Esophagus muscularis mucosa (tissue), 4 donors: ENCODE data around the gene PLCH2. TPM values are rescaled to one million over a fixed set of nuclear protein-coding genes. Genes with fewer than 3 reads are reported as not detected.

Experiments used
- DNase-seq: peaks from one replicate; pipeline ENCODE4 v3.0.0-alpha.2; 2017; ENCODE audit errors: extremely low spot score
- H3K27ac ChIP-seq, 4 donors: fragments of 200-600 bp; sonication (generic); replicated peaks in 1 of 4; 1 replicate in 3 of 4; 2 replicates in 1 of 4; pipeline ENCODE4 v1.5.1; 2016 to 2019; ENCODE audit warnings: mild to moderate bottlenecking in 1 of 4
- H3K27me3 ChIP-seq, 4 donors: fragments of 200-600 bp; sonication (generic); one replicate each; pipeline versions ENCODE4 v1.5.1 to v1.6.0; 2016 to 2019
- H3K36me3 ChIP-seq, 4 donors: fragments of 200-600 bp; sonication (generic); one replicate each; pipeline ENCODE4 v1.5.1; 2016 to 2019
- H3K4me1 ChIP-seq, 4 donors: fragments of 200-600 bp; sonication (generic); one replicate each; pipeline ENCODE4 v1.5.1; 2016 to 2019
- H3K4me3 ChIP-seq, 4 donors: fragments of 200-600 bp; sonication (generic); 1 replicate in 2 of 4; 2 replicates in 2 of 4; pipeline ENCODE4 v1.5.1; 2016 to 2019; ENCODE audit warnings: mild to moderate bottlenecking in 4 of 4, moderate library complexity in 1 of 4
- H3K9me3 ChIP-seq, 4 donors: fragments of 200-600 bp; sonication (generic); 1 replicate in 3 of 4; 2 replicates in 1 of 4; pipeline ENCODE4 v1.5.1; 2016 to 2019
- EP300 ChIP-seq: sonication (generic); formaldehyde crosslinking; IDR thresholded peaks from one replicate; pipeline ENCODE4 v1.6.1; 2017; ENCODE audit warnings: antibody characterized with exemption
- POLR2A ChIP-seq: fragments of 450-650 bp; IDR thresholded peaks from one replicate; pipeline ENCODE4 v1.6.1; 2017; ENCODE audit warnings: antibody characterized with exemption, moderate library complexity, mild to moderate bottlenecking, low read depth
- POLR2AphosphoS5 ChIP-seq, 2 donors: sonication (generic); formaldehyde crosslinking; IDR thresholded peaks; one replicate each; pipeline ENCODE4 v1.6.1; 2017; ENCODE audit warnings: antibody characterized with exemption in 2 of 2
- WGBS: methylation state at CpG from one replicate; pipeline ENCODE4 v1.1.5; 2018; 5-methylcytosine and 5-hydroxymethylcytosine counted together
- intact Hi-C: fragments of 100-400 bp; cut with DNase I; formaldehyde crosslinking; loops from one replicate; pipeline ENCODE4 v1.15.1; 2023
- total RNA-seq, 4 donors: library from RNA; depleted of rRNA; stranded (reverse); fragments of >200 nt; gene quantifications; one replicate each; pipeline versions ENCODE4 v1.1.0 to v1.2.1, GENCODE V29; 2016
- TF ChIP-seq, protein P1 (sequence below), 3 experiments: fragments of 200-600 bp in 2 of 3; fragments of 450-650 bp in 1 of 3; sonication (generic) in 2 of 3; IDR thresholded peaks; one replicate each; pipeline ENCODE4 v1.5.1; 2017 to 2019; ENCODE audit warnings: antibody characterized with exemption in 3 of 3, mild to moderate bottlenecking in 2 of 3, moderate library complexity in 1 of 3

PLCH2 gene
- total RNA-seq, 4 donors from 2014 or later, result 0.06 to 0.42 (median 0.26) TPM

DNA sequence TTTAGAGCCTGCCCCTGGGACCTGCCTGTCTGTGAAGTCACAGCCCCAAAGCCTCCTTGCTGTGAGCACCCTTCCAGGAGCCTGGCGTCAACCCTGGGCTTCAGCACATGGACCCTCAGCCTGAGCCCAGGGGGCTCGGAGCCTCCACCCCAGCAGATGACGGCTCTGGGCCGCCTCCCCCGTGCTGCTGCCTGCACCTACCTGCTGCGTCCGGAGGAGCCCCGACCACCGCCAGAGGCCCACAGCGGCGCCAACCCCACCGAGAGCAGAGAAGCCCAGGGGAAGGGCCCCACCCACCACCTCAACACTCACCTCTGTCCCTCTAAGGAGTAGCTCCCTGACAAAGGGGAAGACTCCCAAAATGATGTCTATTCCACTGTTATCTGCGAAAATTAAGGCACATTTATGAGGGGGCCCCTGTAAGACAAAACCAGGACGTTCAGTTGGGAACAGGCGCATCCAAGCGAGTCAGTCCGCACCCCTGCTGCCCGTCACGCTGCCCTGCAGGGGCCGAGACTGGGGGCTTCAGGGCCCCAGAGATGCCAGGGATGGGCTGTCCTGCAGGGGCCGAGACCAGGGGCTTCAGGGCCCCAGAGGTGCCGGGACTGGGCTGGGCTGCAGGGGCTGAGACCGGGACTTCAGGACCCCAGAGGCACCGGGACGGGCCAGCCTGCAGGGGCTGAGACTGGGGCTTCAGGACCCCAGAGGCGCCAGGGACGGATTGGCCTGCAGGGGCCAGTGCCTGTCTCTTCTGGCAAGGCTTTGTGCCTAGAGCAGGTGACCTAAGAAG, 34.5 kb downstream of the PLCH2 start:
- TF ChIP-seq EP300, result no peak
- TF ChIP-seq POLR2AphosphoS5 (IDR thresholded peaks at IDR 0.05), result no peak
- TF ChIP-seq POLR2A, result no peak
- TF ChIP-seq, protein P1, sequence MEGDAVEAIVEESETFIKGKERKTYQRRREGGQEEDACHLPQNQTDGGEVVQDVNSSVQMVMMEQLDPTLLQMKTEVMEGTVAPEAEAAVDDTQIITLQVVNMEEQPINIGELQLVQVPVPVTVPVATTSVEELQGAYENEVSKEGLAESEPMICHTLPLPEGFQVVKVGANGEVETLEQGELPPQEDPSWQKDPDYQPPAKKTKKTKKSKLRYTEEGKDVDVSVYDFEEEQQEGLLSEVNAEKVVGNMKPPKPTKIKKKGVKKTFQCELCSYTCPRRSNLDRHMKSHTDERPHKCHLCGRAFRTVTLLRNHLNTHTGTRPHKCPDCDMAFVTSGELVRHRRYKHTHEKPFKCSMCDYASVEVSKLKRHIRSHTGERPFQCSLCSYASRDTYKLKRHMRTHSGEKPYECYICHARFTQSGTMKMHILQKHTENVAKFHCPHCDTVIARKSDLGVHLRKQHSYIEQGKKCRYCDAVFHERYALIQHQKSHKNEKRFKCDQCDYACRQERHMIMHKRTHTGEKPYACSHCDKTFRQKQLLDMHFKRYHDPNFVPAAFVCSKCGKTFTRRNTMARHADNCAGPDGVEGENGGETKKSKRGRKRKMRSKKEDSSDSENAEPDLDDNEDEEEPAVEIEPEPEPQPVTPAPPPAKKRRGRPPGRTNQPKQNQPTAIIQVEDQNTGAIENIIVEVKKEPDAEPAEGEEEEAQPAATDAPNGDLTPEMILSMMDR (IDR thresholded peaks at IDR 0.05), result no peak
- H3K4me3 ChIP-seq, result no peak overlapping the region
- 90% methylated on average over 19 of the region's 27 CpGs for WGBS
- no peak for DNase-seq
- H3K36me3 ChIP-seq, result peaks cover 72 to 87% (median 83%) of the 10 kb centered on the region in 4 donors
- H3K9me3 ChIP-seq, result no peaks in the 10 kb centered on the region
- H3K27me3 ChIP-seq, result peaks cover 0 to 7% (median 0%) of the 10 kb centered on the region in 4 donors
- intact Hi-C loops, result no loop called here
- H3K4me1 ChIP-seq, result peaks cover 0 to 13% (median 11%) of the 10 kb centered on the region in 4 donors
- H3K27ac ChIP-seq, result no peak overlapping the region

GRCh38 chr1:2512862-2513421, 36.9 kb downstream of the PLCH2 start:
- no peaks in the 10 kb centered on the region for H3K9me3 ChIP-seq
- H3K4me3 ChIP-seq, result no peak overlapping the region
- H3K27ac ChIP-seq, result no peak overlapping the region
- no peaks in the 10 kb centered on the region for H3K4me1 ChIP-seq
- DNase-seq, result no peak
- intact Hi-C loops, result no loop called here
- no peak for TF ChIP-seq EP300
- TF ChIP-seq POLR2A, result no peak
- TF ChIP-seq POLR2AphosphoS5 (IDR thresholded peaks at IDR 0.05), result no peak
- TF ChIP-seq, protein P1 (IDR thresholded peaks at IDR 0.05), result no peak
- 92% methylated on average over 7 of the region's 31 CpGs for WGBS
- no peaks in the 10 kb centered on the region for H3K27me3 ChIP-seq
- peaks cover 95 to 100% (median 100%) of the 10 kb centered on the region in 4 donors for H3K36me3 ChIP-seq

- no peak overlapping the region for H3K4me3 ChIP-seq
- H3K36me3 ChIP-seq, result peaks cover 96 to 100% (median 100%) of the 10 kb centered on the region in 4 donors
- TF ChIP-seq EP300 (no peak), POLR2A (no peak), POLR2AphosphoS5 (IDR thresholded peaks at IDR 0.05) (no peak)
- TF ChIP-seq, protein P1 (IDR thresholded peaks at IDR 0.05), result no peak
- DNase-seq, result no peak
- H3K9me3 ChIP-seq, result no peaks in the 10 kb centered on the region
- no peaks in the 10 kb centered on the region for H3K27me3 ChIP-seq
- no peaks in the 10 kb centered on the region for H3K4me1 ChIP-seq
- intact Hi-C loops, result no loop called here
- 94% methylated on average over 21 of the region's 43 CpGs for WGBS
- H3K27ac ChIP-seq, result no peak overlapping the region
These were observed 38.0 kb downstream of the PLCH2 start for GRCh38 chr1:2513939-2514652.

DNA sequence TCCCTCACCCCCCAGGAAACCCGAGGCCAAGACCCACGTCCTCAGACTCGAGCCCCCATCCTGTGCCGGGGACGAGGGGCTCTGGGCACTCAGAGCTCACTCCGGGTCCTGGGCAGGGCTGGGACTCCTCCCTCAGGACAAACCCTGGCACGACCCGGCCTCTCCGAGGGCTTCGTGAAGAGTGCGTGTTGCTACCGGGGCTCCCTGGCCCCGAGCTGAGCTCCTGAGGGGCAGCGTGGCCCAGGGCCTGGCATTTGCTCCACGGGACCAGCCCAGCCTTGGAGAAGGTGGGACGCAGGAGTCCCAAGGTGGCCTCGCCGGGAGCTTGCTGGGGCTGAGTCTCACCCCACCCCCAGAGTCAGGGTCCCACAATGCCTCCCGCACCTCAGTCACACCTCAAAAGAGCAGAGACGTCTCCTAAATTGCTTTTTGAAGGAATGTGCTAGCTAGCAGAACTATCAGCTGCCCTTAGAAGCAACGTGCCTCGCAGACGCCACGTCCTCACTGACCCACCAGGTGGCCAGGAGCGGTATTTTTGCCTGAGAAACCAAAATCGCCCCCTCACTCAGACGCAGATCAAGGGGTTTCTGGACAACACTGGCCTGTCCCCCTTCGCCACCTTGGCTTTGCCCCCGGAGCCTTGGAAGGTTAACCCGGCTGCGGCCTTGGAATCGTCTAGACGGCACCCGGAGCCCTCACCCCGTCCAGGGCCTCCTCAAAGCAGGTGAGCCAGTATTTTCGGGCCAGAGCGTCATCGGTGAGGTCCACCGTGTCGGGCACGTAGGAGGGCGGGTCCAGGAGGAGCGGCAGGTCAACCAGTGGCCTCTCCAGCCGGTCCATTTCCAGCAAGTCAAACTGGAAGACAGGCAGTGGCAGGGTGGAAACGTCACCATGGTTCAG, 39.0 kb downstream of the PLCH2 start:
- DNase-seq, result no peak
- TF ChIP-seq EP300 (no peak), POLR2A (no peak), POLR2AphosphoS5 (IDR thresholded peaks at IDR 0.05) (no peak)
- TF ChIP-seq, protein P1 (IDR thresholded peaks at IDR 0.05), result no peak
- no peaks in the 10 kb centered on the region for H3K4me1 ChIP-seq
- no peaks in the 10 kb centered on the region for H3K27me3 ChIP-seq
- 92% methylated on average over 28 of the region's 45 CpGs for WGBS
- H3K4me3 ChIP-seq, result no peak overlapping the region
- no peak overlapping the region for H3K27ac ChIP-seq
- intact Hi-C loops, result no loop called here
- H3K36me3 ChIP-seq, result peaks cover 97 to 100% (median 100%) of the 10 kb centered on the region in 4 donors
- H3K9me3 ChIP-seq, result no peaks in the 10 kb centered on the region
